HG03460 (cell line): ENCODE measurements around the gene KCTD3.

Experiments
- ATAC-seq: cut with Tn5 transposase; IDR thresholded peaks from one replicate; pipeline ENCODE4 v1.9.1; 2021; ENCODE audit not compliant: unreplicated experiment

The KCTD3 gene

DNA sequence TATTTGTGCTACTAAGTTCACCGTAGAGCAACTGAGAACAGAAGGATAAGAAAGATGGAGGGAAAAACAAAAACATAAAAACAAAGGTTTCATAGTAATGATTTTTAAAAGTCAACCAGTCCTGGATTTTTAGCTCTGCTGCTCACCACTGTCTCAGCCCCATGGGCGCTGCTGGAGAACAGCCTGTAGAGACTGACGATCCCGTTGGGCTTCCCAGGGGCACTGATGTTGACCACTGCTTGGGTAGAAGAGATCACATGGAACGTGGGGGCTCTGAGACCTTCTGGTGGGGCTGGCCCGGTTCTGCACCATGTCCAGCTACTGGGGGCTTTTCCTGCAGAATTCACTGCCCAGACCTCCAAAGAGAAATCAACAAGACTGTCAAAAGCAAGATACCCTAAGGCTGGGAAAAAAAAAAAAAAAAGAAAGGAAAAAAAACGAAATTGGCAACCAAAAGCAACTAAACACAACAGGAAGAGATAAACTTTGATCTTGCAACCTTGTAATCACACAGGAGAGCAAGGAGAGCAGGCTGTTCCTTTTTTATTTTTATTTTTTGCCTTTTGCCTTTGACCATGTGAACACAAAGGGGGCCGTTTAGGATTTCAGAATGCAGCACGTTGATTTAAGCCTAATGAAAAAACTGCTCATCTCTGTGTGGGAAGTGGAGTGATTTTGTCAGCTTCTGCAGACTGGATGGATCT is 83.5 kb downstream of the KCTD3 start:
- ATAC-seq = no peak

DNA sequence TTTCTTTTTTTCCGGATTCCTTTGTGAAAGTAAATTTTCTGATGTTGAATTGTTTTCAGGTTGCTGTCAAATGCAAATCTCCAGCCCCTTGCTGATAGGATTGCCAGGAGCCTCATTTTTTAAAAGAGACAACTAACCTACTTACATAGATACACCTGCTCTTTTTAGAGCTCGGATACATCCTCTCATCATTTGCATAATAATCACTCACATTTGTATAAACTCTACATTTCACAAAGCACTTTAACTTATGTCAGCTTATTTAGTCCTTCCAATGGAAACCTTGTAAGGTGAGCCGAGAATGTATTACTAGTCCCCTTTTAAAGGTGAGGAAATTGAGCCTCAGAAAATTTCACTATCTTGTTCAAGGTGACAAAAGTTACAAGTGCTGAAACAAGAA is 84.8 kb downstream of the KCTD3 start:
- ATAC-seq = no peak

DNA sequence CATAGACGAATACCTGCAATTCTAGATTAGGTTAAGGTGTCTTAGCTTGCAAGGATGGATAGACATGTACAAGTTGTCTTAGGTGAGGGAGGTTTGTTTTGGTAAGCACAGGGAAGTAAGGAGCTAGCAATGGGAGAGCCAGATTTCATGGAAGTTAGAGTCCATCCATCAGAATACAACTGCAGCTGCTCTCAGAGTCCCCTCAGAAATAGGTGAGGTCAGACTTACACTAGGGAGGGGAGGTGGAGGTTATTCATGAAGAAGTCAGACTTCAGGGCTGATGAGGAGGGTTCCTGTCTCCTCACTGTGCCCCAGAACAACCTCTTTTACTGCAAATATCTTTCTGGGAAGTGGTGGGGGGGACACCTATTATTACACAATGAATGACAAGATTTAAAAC is 85.3 kb downstream of the KCTD3 start:
- ATAC-seq = no peak

DNA sequence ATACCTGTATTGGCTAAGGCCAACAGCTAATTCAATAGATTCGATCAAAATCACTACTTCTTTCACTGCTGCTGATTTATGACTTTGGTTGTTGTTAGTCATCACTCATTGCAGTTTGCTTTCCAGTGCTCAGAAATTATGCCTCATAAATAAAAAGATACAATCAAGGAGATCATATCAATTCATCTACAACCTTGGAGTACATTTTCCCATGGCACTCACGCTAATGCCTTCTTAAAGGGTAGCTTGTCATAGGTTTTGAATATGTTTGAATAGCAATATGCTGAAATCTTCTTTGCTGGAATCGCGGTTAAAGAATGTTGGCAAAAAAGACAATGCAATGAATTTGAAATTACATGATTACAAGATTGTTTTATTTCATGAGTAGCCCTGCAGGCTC is 89.9 kb downstream of the KCTD3 start:
- ATAC-seq = no peak

- ATAC-seq = no peak
Measured at GRCh38 chr1:215660259-215660658, 93.2 kb downstream of the KCTD3 start.

DNA sequence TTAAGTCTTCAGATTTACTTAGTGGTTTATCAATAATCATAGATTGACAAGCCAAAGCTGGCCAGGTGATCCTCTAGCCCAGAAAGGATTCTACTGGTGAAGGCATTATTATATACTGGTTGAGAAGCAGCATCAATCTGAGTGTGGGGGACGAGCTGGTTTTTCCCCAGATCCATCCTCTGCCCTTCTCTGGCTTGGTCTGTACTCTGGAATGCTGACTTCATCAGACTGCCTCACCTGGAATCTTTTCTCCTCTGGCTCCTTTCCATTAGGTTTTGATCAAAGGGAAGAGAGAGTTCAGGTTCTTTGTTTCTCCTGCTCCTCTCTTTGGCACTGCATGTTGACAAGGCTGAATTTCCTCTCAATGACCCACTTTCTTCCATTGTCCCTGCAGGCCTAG is 93.9 kb downstream of the KCTD3 start:
- ATAC-seq = no peak

GRCh38 chr1:215665215-215665614 is 98.1 kb downstream of the KCTD3 start:
- ATAC-seq = no peak

DNA sequence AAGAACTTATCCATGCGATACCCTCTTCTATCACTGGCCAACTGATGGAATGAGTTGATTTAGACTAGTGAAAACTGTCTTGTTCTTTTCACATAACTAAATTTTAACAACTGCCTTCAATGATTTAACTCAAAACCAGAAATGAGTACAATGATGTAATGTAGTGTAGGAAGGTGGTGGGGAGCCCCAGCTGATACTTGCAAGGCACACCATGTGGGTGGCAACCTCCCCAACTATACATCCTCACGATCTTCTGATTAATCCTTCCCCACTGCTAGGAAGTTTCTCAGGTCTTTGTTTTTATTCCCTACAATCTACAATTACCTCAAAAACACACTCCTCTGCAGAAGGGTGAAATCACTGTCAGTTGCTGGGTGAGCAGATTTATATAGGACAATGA is 100.7 kb downstream of the KCTD3 start:
- ATAC-seq = no peak

GRCh38 chr1:215669806-215670491 is 102.8 kb downstream of the KCTD3 start:
- ATAC-seq = no peak
